HG03457 (cell line): ENCODE results near the gene STON2.

Experiments used
- ATAC-seq: cut with Tn5 transposase; IDR thresholded peaks from one replicate; pipeline ENCODE4 v1.9.1; 2021; ENCODE audit warnings: moderate number of reproducible peaks; ENCODE audit not compliant: unreplicated experiment

The STON2 gene

DNA sequence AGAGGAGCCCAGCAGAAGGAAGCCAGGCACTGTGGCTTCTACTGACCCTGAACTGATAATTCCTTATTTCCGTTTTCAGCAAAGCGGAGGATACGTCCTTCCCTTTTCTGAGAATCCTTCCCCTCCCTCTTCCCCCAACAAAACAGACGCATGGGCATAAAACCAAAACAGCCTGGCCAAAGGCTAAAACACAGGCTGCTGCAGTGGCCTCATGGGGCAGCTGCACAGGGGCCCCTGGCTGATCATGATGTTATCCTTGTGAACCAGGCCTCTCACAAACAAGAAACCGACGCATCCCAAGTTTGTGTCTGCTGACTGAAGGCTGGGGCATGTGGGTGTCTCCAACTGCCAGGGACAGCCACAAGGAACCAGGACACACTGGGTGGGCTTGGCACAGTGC lies 23.4 kb upstream of the STON2 start:
- no peak for ATAC-seq

DNA sequence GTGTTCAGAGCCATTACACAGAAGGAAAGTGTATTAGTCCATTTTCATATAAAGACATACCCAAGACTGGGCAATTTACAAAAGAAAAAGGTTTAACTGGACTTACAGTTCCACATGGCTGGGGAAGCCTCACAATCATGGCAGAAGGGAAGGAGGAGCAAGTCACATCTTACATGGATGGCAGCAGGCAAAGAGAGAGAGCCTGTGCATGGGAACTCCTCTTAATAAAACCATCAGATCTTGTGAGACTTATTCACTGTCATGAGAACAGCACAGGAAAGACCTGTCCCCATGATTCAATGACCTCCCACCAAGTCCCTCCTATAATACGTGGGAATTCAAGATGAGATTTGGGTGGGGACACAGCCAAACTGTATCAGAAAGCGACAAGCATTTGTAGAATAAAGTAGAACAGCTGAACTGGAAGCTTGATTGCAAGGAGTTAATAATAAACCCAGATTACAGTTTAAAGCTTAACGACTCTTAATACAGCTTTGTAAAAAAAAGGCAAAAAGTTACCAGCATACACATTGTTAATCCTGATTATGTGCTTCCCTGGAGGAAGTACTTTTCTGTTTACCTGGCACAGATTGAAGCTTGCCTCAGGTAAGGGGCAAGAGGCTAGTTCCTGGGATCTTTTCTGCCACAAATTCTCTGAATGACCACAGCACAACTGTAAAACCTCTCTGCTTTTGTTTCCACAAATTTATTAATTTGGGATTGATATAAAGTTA lies 18.1 kb upstream of the STON2 start:
- ATAC-seq: no peak

DNA sequence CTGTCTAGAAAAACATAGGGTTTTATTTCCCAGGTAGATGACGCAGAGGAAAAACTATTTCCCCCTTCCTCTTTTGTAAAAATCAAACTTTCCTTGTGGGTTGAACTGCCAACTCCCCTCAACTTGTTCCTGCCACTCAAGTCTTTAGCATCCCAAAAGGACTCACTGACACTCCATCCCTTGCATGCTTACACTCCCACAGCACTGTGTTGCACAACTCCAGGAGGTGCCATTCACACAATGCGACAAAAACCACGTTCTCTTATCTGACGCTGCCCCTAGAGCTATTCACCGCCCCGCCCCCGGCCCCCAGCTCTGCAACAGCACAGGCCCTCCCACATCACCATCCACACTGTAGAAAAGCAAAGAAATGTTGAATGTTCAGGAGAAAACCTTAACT lies 16.9 kb upstream of the STON2 start:
- no peak for ATAC-seq

DNA sequence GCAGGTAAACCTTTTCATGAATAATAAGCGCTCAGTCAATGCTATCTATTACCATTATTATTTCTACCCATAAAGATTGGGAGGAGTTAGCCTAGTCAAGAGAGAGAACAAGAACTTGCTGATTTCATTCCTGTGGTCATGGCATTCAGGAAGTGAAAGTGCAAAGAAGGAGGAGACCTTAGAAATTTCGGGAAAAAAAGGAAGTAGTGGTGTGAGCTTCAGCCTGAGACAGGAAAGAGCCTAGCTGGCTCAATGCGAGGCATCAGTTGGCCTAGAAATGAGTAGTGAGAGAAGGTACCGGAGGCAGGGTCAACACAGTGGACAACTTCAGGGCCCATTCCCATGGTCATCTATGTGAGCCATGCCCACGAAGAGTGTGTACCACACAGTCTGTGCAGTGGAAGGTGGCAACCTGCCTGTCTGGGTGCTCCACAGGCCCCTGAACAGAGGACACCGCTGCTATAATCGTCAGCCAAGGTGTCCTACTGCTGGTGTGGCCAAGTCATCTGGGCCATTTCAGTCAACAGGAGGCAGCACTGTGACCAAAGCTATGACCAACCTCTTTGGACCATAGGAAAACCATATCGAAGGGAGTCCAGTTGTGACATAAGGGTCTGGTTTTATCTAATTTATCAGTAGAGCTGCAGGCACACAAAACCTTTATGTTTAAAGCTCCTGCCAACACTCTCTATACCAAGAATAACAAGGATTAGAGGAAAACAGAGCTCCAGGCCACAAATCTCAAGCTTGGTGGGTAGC lies 16.2 kb upstream of the STON2 start:
- no peak for ATAC-seq

DNA sequence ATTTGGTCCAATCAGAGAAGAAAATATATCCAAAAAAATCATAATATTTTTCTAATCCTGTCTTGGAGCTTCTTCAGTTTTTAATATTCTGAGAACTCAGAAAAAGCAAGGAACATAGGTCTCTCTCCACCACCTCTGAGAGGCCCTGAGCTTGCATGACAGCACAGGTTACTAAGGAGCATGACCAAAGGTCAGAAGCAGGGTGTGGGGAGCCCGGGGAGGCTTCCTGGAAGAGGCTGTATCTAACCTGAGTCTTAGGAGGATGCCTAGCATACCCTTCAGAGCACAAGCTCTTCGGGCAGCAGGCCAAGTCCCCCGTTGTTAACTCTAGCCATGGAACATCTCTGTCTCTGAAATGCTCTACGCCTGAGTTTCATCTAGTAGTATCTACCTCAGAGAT lies 15.7 kb upstream of the STON2 start:
- no peak for ATAC-seq

DNA sequence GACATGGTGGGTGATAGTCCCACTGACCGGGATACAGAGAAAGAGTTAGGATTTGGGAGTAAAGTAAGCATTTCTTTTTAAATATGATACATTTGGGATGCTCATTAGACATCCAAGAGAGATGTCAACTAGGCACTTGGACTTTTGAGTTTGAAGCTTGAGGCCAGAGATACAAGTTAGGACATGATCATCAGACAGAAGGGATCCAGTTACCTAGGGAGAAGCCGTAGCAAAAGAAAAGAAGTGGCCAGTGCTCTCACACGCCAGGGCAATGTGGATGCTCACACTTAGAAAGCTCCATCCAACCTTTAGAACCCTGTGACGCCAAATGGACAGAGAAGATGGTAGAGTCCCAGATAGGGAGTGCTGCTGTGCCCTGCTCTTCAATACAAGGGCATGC lies 14.0 kb upstream of the STON2 start:
- ATAC-seq: no peak

DNA sequence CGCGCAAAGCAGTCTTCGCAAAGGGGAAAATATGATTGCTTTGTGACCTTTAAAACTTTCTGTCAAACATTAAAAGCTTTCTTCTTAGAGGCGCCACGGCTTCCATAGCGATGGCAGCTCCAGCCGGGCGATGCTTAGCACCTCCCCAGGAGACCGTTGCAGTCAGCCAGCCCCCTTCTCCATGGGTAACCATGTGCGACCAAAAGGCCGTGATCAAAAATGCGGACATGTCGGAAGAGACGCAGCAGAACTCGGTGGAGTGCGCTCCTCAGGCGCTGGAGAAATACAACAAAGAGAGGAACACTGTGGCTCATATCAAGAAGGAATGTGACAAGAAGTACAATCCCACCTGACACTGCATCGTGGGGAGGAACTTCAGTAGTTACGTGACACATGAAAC lies 12.7 kb upstream of the STON2 start:
- no peak for ATAC-seq

DNA sequence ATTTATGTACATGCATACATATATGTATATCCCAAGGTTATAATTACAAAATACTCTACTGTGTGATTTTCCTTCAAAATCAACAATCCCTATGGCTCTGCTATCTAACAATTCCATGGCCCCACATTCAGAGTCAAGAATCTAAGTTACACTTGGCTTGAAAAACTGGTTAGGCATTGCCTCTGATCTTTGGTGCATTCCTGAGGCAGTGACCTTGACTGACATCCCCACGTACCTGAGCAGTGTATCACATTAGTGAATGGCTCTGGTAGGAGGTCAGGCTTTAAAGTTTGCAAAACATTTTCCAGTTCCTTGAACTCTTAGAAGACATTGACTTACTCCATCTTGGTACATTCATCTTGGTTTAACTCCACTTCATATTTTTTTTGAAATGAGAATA lies 8.5 kb upstream of the STON2 start:
- ATAC-seq: no peak

DNA sequence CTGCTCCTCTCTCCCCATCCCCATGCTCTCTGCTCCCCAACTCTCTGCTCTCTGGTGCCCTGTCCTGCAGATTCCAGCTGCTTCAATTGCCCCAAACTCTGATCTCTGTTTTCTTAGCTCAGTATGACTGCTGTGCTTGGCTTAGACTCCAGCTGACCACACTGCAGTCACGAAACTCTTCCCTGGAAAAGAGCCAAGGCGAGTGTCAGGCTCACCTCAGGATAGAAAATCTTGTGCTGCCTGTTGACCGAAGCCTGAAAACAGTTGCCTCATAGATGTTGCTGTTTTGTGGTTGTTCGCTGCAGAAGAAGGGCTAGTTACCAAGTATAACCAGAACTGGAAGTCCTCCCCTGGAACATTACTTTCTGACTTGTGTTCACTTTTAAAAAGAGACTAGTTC lies 6.7 kb upstream of the STON2 start:
- no peak for ATAC-seq

DNA sequence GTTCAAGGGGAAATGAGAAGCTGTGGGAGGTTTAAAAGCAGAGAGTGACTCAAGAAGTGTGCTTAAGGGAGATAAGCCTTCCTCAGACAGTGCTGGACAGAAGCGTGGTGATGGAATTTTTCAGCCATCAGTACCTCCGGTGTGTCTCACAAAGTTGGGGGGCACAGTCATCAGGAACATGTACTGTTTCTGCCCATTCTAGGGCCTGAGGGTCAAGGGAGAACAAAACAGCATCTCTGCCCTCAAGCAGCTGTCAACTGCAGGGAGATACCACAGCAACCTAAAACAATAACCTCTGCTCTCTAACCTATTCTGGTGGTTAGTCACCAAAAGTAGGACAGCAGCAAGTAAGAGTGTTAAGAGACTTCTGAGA lies 2.0 kb upstream of the STON2 start:
- no peak for ATAC-seq

DNA sequence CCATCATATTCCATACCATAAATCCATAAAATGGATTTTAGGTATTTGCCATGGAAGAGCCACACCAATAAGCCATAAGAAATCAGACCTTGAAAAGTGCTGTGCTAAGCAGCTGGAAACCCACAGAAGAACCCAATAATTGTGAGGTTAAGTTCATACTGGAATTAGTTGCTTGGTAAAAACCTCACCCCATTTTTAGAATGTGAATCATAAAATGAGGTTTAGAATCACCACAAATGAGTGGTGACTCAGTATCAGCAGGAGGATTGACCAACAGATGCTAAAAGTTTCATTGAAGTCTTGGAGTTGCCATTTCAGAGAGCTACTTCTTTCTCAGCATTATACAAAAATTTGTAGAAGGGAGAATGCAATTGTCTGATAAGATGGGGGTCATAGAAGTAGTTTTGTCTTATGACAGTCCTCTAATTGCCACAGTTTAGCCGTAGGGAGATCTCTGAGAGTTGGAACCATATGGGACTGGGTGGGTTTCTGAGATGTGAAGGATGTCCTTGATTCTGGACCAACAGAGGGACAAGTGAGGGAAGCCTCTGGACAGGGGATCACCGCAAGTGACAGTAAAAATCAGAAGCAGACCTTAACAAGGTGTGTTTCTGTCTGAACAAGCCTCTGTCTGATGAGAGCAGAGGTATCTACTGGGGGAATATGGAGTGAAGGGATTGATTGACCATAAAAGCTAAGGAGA lies 1.4 kb upstream of the STON2 start:
- ATAC-seq: no peak

DNA sequence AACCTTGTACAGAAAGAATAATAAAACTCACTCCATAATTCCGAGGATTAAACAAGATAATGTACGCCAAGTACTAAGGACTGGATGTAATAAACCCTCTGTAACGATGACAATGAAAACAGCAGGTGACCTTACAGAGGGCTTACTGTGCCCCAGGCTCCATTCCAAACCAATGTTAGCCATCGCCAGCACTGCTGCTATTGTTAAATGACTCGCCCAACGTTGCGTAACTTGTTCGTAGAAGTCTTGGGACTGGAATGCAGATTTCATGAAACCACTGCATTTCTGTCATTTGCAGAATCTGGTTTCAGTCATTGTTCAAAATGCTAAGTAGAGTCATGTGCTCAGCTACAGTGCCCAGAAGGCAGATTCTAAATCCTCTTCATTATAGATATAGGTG lies 728 bp upstream of the STON2 start:
- ATAC-seq: no peak

DNA sequence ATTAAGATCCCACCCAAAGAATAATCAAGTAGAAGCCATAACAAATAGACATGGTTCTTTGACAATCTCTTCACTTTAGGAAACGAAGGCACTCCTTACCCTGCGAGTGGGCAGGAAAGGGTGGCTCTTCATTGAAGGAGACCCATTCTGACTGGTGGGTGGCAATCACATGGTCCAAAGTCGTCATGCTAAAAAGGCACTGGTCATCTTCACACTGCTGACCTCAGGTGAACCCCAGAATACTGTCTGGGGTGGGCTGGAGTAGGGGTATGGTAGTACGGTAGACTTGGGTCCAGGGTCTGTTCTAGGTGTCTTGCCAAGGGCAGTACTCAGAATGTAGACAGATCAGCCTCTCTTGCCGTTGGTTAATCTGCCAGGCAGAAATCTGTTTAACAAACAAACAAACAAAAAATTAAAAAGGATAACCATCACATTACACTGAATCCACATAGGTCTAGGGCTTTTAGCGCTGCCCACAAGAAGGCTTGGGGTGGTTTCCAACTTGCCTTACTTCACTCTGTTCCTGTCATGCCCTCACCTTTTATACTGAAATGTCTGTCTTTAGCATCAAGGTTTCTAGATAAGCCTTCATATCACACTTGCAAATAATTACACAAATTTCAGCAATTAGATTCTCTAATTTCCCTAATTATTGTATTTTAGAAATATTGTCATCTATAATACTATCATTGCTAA lies 1.8 kb downstream of the STON2 start:
- no peak for ATAC-seq

DNA sequence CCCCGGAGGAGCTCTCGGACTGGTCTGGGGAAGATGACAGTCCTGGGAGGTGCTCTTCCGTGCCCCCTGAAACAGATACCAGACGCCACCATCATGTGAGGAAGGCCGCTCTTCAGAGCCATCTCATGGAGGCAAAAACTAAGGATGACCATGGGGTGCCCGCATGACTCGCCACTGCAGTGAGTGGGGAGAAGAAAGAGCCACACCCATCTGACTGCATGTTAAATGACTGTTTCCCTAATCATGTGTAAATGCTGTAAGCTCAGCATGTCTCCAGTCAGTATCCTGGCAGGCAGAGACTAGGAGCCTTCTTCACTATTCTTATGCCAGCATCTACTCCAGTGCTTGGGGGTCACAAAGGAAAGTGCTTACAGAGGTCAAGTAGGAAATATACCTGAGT lies 4.0 kb downstream of the STON2 start:
- no peak for ATAC-seq

DNA sequence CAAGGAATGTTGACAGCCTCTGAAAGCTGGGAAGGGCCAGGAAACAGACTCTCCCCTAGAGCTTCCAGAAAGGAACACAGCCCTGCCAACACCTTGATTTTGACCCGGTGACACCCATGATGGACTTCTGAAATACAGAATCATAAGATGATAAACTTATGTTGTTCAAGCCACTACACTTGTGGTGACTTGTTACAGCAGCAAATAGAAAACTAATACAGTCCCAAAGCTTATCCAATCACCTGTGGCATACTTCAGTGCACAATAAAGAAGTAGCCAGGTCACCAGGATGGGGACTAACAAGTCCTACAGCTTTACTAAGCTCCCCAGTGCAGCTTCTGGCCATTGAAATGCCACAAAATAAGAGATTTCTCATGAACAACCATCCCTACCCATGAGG lies 5.4 kb downstream of the STON2 start:
- no peak for ATAC-seq

DNA sequence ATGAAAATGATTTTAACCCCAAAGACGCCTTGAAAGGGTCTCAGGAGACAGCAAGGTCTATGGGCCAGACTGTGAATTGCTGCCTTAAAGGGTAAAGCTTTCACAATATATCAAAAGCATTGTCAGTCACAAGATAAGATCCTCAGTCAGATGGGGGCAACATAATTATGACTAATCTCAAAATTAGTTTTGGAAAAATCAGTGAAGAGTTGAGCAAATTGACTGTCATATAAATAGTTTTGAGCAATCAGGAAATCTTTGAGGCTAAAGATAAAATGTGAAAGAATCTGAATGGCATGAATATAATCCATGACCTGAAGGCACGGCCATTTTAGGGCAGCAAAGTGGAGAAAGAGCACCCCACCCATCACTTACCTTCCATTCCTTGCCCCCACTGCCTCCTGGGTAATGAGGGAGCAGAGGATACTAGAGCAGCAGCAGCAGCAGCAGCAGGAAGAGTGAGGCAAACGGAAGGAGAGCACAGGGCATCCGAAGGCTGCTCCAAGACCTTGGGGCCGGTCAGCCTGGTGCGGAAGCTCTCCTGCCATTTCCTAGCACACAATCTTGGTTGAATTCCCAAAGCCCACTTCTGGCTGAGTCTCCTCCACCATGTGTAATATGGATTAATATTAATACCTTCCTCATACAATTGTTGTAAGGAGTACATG lies 7.0 kb downstream of the STON2 start:
- no peak for ATAC-seq

DNA sequence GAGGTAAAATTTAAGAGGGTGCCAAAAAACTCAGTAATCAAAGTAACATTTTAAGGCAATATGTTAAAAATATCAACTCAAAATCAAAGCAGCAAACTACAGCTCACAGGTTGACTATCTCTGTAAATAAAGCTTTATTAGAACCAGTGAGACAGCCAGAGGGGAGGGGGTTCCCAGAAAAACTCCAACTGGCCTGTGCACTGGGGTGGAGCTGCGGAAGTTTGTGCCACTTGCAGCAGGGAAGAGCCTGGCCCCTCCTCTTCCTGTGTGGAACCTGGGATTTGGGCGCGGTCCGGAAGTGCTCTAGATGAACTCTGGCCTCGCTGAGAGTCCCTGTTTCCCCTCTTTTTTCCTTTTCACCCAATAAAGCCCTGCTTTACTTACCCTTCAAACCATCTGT lies 8.1 kb downstream of the STON2 start:
- ATAC-seq: no peak

DNA sequence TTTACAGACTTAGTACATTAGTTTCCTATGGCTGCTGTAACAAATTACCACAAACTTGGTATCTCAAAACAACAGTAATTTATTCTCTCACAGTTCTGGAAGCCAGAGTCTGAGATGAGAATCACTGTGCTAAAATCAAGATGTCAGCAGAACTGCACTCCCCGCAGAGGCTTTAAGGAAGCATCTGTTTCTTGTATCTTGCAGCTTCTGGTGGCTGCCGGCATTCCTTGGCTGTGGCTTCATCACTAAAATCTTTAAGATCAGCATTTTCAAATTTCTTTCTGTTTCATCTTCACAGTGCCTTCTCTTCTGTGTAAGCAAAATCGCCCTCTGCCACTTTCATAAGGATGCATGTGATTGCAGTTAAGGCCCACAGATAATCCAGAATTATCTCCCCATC lies 9.4 kb downstream of the STON2 start:
- no peak for ATAC-seq

DNA sequence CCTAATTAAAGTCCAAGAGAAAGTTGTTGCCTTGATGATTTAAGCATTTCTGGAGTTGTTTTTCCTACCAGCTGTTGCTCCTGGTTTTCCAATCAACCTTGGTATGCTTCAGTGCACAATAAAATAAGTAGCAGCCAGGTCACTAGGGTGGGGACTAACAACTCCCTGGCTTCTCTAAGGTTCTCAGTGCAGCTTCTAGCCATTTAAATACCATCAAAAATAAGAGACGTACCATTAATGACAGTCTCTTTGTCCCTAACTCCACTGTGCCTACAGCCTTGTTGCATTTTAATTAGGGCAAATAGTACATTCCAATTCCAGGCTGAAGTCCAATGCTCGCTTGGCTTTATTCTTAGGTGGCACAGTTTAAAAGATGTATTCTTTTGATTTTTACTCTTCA lies 11.8 kb downstream of the STON2 start:
- ATAC-seq: no peak

DNA sequence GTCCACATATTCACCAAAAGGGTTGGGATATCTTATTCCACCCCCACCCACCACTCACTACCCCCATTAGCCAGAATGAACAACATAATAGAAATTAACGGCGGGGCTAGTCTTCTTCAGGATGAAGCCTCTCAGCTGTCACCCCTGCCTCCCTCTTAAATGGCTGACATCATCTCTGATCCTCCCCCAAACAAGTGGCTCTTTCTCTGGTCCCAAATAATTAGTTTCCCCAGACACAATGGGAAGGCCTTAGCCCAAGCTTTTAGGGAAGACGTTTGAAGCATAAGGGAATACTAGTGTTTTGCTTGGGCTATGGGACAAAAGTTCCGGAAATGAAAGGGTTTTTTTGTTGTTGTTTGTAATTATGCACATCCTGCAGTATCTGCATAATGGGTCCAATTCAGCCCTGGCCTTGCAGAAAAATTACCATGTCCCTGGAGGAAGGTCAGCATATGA lies 13.8 kb downstream of the STON2 start:
- no peak for ATAC-seq

DNA sequence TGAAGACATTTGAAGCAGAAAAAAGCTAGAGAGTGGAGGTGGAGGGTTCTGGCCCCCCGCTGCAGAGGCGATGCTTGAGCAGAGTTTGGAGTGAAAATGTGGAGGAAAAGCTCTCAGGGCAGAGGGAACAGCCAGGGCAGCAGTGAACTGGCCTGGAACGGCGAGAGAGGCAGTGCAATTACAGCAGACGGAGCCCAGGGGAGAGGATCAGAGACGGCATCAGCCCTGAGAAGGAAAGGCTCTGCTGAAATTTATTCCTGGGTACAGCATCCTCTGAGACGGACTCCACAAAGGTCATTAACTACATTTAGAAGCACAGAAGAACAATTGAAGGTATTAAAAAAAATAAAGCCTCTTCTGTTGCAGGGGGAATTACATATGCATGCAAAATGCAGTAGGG lies 14.2 kb downstream of the STON2 start:
- no peak for ATAC-seq
